Heart left ventricle (tissue), 13 donors: ENCODE results near the gene HDAC7.

Source experiments
- POLR2A ChIP-seq, 2 donors: fragments of 450-650 bp; IDR thresholded peaks; one replicate each; pipeline ENCODE4 v1.6.1; 2017; ENCODE audit warnings: antibody characterized with exemption in 2 of 2, mild to moderate bottlenecking in 2 of 2, moderate library complexity in 2 of 2
- TF ChIP-seq, protein P1 (sequence below), 12 donors: fragments of 200-600 bp; sonication (generic) in 4 of 12; IDR thresholded peaks; one replicate each; pipeline versions ENCODE4 v1.5.0 to v1.8.0; 2018 to 2022; ENCODE audit warnings: antibody characterized with exemption in 12 of 12, mild to moderate bottlenecking in 5 of 12
- donor health status: ischemic (EF 13 %, LVEDD 7.1; RV severe dilation, severe dysfunction).
- donor health status: DM: no; HTN: yes; CAD: no.
- donor health status: DM: no; HTN: no; CAD: no.
- donor health status: ischemic (EF 25% LVEDD 6.9; RV normal size, moderate dysfunction).
- donor health status: ischemic (EF 25% LVEDD 5.7; RV mildly dilated, moderate dysfunction).
- donor health status: ischemic (EF 35%, LVEDD 5.7; RV mildly dilated, moderate dysfunction).
- donor health status: nonischemic (EF 11% LVEDD 7.7; RV severe dilation, severe dysfunction).
- donor health status: DM: yes; HTN: yes; CAD: no.
- donor health status: PGD.
- donor health status: ischemic (EF 29% LVEDD 5.4; RV normal size, mild dysfunction).
- donor health status: nonischemic (EF 23%, LVEDD 6.1; RV moderate dilation, normal function).

GRCh38 chr12:47791874-47792273 is 27.8 kb downstream of the HDAC7 start:
- TF ChIP-seq, protein P1, sequence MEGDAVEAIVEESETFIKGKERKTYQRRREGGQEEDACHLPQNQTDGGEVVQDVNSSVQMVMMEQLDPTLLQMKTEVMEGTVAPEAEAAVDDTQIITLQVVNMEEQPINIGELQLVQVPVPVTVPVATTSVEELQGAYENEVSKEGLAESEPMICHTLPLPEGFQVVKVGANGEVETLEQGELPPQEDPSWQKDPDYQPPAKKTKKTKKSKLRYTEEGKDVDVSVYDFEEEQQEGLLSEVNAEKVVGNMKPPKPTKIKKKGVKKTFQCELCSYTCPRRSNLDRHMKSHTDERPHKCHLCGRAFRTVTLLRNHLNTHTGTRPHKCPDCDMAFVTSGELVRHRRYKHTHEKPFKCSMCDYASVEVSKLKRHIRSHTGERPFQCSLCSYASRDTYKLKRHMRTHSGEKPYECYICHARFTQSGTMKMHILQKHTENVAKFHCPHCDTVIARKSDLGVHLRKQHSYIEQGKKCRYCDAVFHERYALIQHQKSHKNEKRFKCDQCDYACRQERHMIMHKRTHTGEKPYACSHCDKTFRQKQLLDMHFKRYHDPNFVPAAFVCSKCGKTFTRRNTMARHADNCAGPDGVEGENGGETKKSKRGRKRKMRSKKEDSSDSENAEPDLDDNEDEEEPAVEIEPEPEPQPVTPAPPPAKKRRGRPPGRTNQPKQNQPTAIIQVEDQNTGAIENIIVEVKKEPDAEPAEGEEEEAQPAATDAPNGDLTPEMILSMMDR (IDR thresholded peaks at IDR 0.05): no peak
- no peak for TF ChIP-seq POLR2A (IDR thresholded peaks at IDR 0.05)
